Smooth muscle cell (in vitro differentiated cells): ENCODE data around the gene SLC9A9. TPM values are rescaled to one million over a fixed set of nuclear protein-coding genes. Genes with fewer than 3 reads are reported as not detected.
A peak's percentile ranks its signal among the peaks of the same experiment; 100 is the strongest.
"Not testable (repeated sequence)": the region's sequence is repeated elsewhere in the genome, so short reads cannot be mapped to it uniquely, and the experiment has no call there.

Source experiments
- DNase-seq: peaks from one replicate; lab custom pipeline; 2025; ENCODE audit not compliant: unreplicated experiment; lab: John Stamatoyannopoulos, UW
- H2AFZ ChIP-seq: fragments of 200-600 bp; sonication (generic); 2 replicates; pipeline ENCODE4 v1.6.0; 2016; ENCODE audit warnings: antibody characterized with exemption, low read depth, mild to moderate bottlenecking
- H3F3A ChIP-seq: fragments of 200-600 bp; sonication (generic); 2 replicates; pipeline ENCODE4 v1.6.0; 2017; ENCODE audit warnings: antibody characterized with exemption, low read depth
- H3K27ac ChIP-seq: fragments of 200-600 bp; sonication (generic); 2 replicates; pipeline ENCODE4 v1.5.1; 2016; ENCODE audit warnings: low read depth, mild to moderate bottlenecking
- H3K27me3 ChIP-seq: fragments of 200-600 bp; sonication (generic); 2 replicates; pipeline ENCODE4 v1.6.1; 2016; ENCODE audit warnings: low read depth, mild to moderate bottlenecking
- H3K36me3 ChIP-seq: fragments of 200-600 bp; sonication (generic); 2 replicates; pipeline ENCODE4 v1.5.1; 2016; ENCODE audit warnings: low read depth
- H3K4me1 ChIP-seq: fragments of 200-600 bp; sonication (generic); 2 replicates; pipeline ENCODE4 v1.5.1; 2016; ENCODE audit warnings: low read depth
- H3K4me2 ChIP-seq: fragments of 200-600 bp; sonication (generic); 2 replicates; pipeline ENCODE4 v1.6.0; 2016; ENCODE audit warnings: mild to moderate bottlenecking
- H3K4me3 ChIP-seq: fragments of 200-600 bp; sonication (generic); 2 replicates; pipeline ENCODE4 v1.5.1; 2016; ENCODE audit warnings: mild to moderate bottlenecking
- H3K79me2 ChIP-seq: fragments of 200-600 bp; sonication (generic); 2 replicates; pipeline ENCODE4 v1.6.0; 2016; ENCODE audit warnings: low read depth, mild to moderate bottlenecking
- H3K9ac ChIP-seq: fragments of 200-600 bp; sonication (generic); 2 replicates; pipeline ENCODE4 v1.6.0; 2016; ENCODE audit warnings: low read depth
- H3K9me3 ChIP-seq: fragments of 200-600 bp; sonication (generic); replicated peaks from 2 replicates; pipeline ENCODE4 v1.5.1; 2016; ENCODE audit warnings: low read depth
- H4K20me1 ChIP-seq: fragments of 200-600 bp; sonication (generic); 2 replicates; pipeline ENCODE4 v1.6.0; 2016; ENCODE audit warnings: low read depth
- CTCF ChIP-seq: fragments of 200-600 bp; sonication (generic); IDR thresholded peaks from 2 replicates; pipeline ENCODE4 v1.5.1; 2017; ENCODE audit warnings: borderline replicate concordance, mild to moderate bottlenecking, antibody characterized with exemption; ENCODE audit not compliant: insufficient read depth, poor library complexity, severe bottlenecking
- WGBS: methylation state at CpG from one replicate; pipeline ENCODE4 v1.1.7; 2016; ENCODE audit warnings: low lambda C conversion rate; 5-methylcytosine and 5-hydroxymethylcytosine counted together
- polyA plus RNA-seq: library from polyadenylated mRNA; unstranded; fragments of >200 nt; fragmentation: Nextera tagmentation; extraction: Ambion mirVana; gene quantifications from 2 replicates; pipeline ENCODE4 v1.2.1, GENCODE V29; 2016
- total RNA-seq: library from RNA; depleted of rRNA; stranded (reverse); fragments of >200 nt; gene quantifications from 2 replicates; pipeline ENCODE4 v1.2.3, GENCODE V29; 2014

Gene SLC9A9
- total and polyA plus RNA-seq, 2 experiments from 2014 or later = 4.0 to 8.9 TPM

DNA sequence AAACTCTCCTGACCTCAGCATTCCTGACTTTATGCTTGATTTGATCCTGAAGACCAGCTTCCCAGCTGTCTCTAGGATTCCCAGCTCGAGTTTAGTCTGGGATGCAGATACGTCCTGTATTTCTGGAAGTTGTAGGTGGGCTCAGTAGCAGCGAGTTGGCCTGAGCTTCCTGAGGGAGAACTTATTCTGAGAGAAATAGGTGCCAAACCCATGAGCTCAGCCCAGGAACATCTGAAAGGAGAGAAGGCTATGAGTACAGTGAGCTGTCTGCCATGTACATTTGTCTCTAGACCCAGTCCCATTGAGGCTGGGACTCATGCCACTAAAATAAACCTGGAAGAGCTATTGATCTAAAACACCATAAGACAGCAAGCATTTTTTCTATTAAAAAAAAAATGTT is 36.6 kb upstream of the SLC9A9 start:
- Histone ChIP-seq H3K27me3 (no peaks in the 10 kb centered on the region), H3K4me1 (no peaks in the 10 kb centered on the region), H3K4me2 (no peak overlapping the region), H3K79me2 (no peaks in the 10 kb centered on the region), H3K4me3 (no peak overlapping the region), H3K27ac (no peak overlapping the region), H4K20me1 (no peaks in the 10 kb centered on the region), H3K9ac (no peak overlapping the region), H3K36me3 (no peaks in the 10 kb centered on the region), H2AFZ (no peak overlapping the region), H3K9me3 (no peaks in the 10 kb centered on the region), H3F3A (no peaks in the 10 kb centered on the region)
- 69% methylated on average over 3 of the region's 3 CpGs for WGBS
- no peak for TF ChIP-seq CTCF
- no peak for DNase-seq

DNA sequence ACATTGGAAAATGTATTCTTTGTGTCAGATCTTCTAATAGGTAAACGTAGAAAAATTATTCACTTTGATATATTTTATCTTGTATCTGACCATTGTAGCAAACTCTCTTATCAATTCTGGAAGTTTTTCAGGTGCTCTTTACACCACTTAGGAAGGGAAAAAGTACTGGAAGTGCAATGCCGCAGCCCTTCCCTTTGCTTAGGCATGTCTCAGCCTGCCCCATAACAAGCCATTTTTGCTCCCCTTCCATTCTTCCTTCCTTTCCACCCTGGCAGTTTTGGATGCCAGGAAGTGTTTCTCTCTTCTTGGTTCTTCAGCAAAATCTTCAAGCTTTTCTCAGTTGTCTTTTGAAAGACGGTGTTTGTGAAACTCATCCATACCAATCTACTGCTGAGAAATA is 34.9 kb upstream of the SLC9A9 start:
- Histone ChIP-seq H3K4me3 (no peak overlapping the region), H3F3A (no peaks in the 10 kb centered on the region), H3K79me2 (no peaks in the 10 kb centered on the region), H3K27me3 (no peaks in the 10 kb centered on the region), H4K20me1 (no peaks in the 10 kb centered on the region), H3K9ac (no peak overlapping the region), H3K9me3 (no peaks in the 10 kb centered on the region), H2AFZ (peak overlapping the region; percentile 0), H3K4me2 (no peak overlapping the region), H3K36me3 (no peaks in the 10 kb centered on the region), H3K4me1 (no peaks in the 10 kb centered on the region), H3K27ac (no peak overlapping the region)
- WGBS = 95% methylated on average over 3 of the region's 3 CpGs
- TF ChIP-seq CTCF = no peak
- DNase-seq = no peak

- no peak overlapping the region for H2AFZ ChIP-seq
- no peak for TF ChIP-seq CTCF
- H4K20me1 ChIP-seq = no peaks in the 10 kb centered on the region
- WGBS = 85% methylated on average over 3 of the region's 3 CpGs
- no peaks in the 10 kb centered on the region for H3F3A ChIP-seq
- H3K4me3 ChIP-seq = no peak overlapping the region
- DNase-seq = no peak
- H3K9ac ChIP-seq = no peak overlapping the region
- H3K9me3 ChIP-seq = no peaks in the 10 kb centered on the region
- no peaks in the 10 kb centered on the region for H3K4me1 ChIP-seq
- H3K79me2 ChIP-seq = no peaks in the 10 kb centered on the region
- no peaks in the 10 kb centered on the region for H3K36me3 ChIP-seq
- no peak overlapping the region for H3K4me2 ChIP-seq
- no peak overlapping the region for H3K27ac ChIP-seq
- no peaks in the 10 kb centered on the region for H3K27me3 ChIP-seq
These were observed 32.8 kb upstream of the SLC9A9 start for GRCh38 chr3:143881095-143881494.

DNA sequence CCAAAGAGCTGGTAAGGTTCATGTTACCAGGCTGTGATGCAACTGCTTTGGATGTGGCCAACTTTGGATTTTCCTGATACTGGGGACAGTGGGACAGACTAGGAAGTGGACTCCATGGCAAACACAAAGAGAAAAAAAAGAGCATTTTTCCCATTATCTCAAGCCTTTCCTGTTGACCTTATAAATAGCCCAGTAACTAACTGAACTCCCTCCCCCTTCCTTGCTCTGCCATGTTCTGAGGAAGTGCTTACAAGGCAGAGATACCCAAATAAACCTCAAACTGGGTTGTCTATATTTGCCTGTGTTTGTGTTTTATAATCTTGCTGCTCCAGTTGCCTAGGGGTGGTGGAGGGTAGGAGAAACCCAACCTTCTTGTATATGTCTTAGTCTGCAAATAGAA is 27.3 kb upstream of the SLC9A9 start:
- Histone ChIP-seq H3K36me3 (no peaks in the 10 kb centered on the region), H3K27me3 (no peaks in the 10 kb centered on the region), H3K4me1 (no peaks in the 10 kb centered on the region), H4K20me1 (no peaks in the 10 kb centered on the region), H3K27ac (no peak overlapping the region), H3K79me2 (no peaks in the 10 kb centered on the region), H3K9ac (no peak overlapping the region), H3K4me3 (no peak overlapping the region), H3K4me2 (no peak overlapping the region), H3F3A (no peaks in the 10 kb centered on the region), H2AFZ (peak overlapping the region; percentile 75), H3K9me3 (no peaks in the 10 kb centered on the region)
- TF ChIP-seq CTCF = no peak
- no peak for DNase-seq

GRCh38 chr3:143873553-143873952 is 25.3 kb upstream of the SLC9A9 start:
- not testable (repeated sequence) for H3K79me2 ChIP-seq, H3K4me3 ChIP-seq, H3K27ac ChIP-seq, DNase-seq, H3K36me3 ChIP-seq, H3F3A ChIP-seq, H3K4me2 ChIP-seq, H3K9ac ChIP-seq, H3K9me3 ChIP-seq, H3K4me1 ChIP-seq, H2AFZ ChIP-seq, H3K27me3 ChIP-seq, H4K20me1 ChIP-seq
- 98% methylated on average over 5 of the region's 5 CpGs for WGBS
